Measurements from ENCODE around the gene ZNF653. TPM values are rescaled to one million over a fixed set of nuclear protein-coding genes. Genes with fewer than 3 reads are reported as not detected.

The ZNF653 gene
- total RNA-seq, 2 experiments from 2014 or later, result 14.1 to 21.5 TPM

DNA sequence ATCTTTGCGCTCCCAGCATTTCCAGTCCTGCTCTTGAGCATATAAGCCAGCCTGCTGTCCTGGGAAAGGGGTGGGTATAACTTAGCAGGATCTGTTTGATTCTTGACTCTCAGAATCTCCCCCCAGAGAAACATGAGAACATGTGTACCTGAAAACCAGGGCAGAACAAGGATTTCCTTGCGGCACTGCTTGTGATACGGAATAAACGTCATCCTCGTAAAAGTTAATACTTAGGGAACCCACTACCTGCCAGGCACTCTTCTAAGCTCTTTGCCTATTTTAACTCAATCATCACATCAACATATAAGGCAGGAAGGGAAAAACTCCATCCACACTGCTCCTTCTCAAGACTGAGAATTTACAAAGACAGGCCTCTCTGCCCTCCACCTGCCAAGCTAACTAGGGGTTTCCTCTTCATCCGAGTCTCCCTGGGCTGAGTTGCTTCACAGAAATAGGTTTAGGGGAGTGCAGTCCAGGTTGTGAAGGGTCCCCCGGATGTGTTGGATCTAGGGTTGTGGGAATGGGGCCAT, 1.1 kb downstream of the ZNF653 start:
- Histone ChIP-seq H3K4me3 (ENCODE audit: low read depth, low read length, poor library complexity, severe bottlenecking) (peak overlapping the region; percentile 82), H3K4me2 (ENCODE audit: low read length) (peak overlapping the region; percentile 90), H3K27ac (ENCODE audit: low read depth, low read length, poor library complexity, severe bottlenecking) (no peak overlapping the region), H3K36me3 (ENCODE audit: insufficient read depth, low read length) (0 out of 2 replicates have a peak, but pooled peaks cover 3% of the 10 kb centered on the region), H3K79me2 (ENCODE audit: insufficient read depth, low read depth, low read length) (peaks cover 11% of the 10 kb centered on the region; the same call in 1 of the 2 replicates), H4K20me1 (ENCODE audit: insufficient read depth, low read length) (no peaks in the 10 kb centered on the region), H3K9me3 (ENCODE audit: low read length) (no peaks in the 10 kb centered on the region), H3K9me2 (ENCODE audit: insufficient read depth, low read length) (no peaks in the 10 kb centered on the region), H2AFZ (ENCODE audit: low read length) (peak overlapping the region; percentile 33; the same call in 1 of the 2 replicates), H3K4me1 (ENCODE audit: insufficient read depth, low read length, poor library complexity, severe bottlenecking) (peaks cover 23% of the 10 kb centered on the region)
- no peak for TF ChIP-seq EZH2phosphoT487 (IDR thresholded peaks at IDR 0.05; ENCODE audit: borderline replicate concordance, low read depth, low read length)
- TF ChIP-seq, protein P1, sequence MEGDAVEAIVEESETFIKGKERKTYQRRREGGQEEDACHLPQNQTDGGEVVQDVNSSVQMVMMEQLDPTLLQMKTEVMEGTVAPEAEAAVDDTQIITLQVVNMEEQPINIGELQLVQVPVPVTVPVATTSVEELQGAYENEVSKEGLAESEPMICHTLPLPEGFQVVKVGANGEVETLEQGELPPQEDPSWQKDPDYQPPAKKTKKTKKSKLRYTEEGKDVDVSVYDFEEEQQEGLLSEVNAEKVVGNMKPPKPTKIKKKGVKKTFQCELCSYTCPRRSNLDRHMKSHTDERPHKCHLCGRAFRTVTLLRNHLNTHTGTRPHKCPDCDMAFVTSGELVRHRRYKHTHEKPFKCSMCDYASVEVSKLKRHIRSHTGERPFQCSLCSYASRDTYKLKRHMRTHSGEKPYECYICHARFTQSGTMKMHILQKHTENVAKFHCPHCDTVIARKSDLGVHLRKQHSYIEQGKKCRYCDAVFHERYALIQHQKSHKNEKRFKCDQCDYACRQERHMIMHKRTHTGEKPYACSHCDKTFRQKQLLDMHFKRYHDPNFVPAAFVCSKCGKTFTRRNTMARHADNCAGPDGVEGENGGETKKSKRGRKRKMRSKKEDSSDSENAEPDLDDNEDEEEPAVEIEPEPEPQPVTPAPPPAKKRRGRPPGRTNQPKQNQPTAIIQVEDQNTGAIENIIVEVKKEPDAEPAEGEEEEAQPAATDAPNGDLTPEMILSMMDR (conservative IDR thresholded peaks at IDR 0.05; ENCODE audit: low read length), result no peak
- intact Hi-C loops (cut with micrococcal nuclease; ENCODE audit: unreplicated experiment), result loop anchor here (1.0 kb wide), 1 partner anchor 24 kb away; no protein-coding TSS in a partner anchor
- no TSS peak for BruUV-seq (replicated peaks)
- CTCF ChIA-PET (ENCODE audit: unreplicated experiment), result no interaction called here
- POLR2A ChIA-PET, result interaction anchor here (0.6 kb wide), 1 partner anchor 9 kb away, joined by 6 read pairs; no protein-coding TSS in a partner anchor
- DNase-seq (ENCODE audit: low spot score), result no peak

DNA sequence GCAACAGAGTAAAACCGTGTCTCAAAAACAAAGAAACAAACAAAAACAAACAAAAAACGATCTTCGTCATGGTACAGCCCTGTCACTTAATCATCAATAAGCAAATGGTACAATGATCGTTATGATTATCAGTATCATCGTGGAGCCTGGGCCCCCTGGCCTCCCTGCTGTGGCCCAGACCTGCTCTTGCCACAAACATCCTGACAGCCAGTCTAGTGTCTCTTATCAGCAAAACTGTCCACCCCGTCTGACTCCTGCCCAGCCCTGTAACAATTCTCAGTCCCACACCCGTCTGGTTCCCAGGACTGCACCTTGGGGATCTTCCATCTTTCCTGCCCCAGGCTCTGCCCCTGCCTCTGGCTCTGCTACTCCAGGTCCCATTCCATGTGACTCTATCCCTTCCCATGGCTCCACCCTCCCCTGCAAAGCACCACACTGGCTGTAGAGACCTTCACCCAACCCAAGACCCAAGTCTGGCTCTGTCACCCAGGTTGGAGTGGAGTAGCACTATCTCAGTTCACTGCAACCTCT, 5.7 kb downstream of the ZNF653 start:
- Histone ChIP-seq H3K79me2 (ENCODE audit: insufficient read depth, low read depth, low read length) (peaks cover 6% of the 10 kb centered on the region; the same call in 1 of the 2 replicates), H2AFZ (ENCODE audit: low read length) (no peak overlapping the region), H3K27ac (ENCODE audit: low read depth, low read length, poor library complexity, severe bottlenecking) (no peak overlapping the region), H3K4me3 (ENCODE audit: low read depth, low read length, poor library complexity, severe bottlenecking) (no peak overlapping the region), H3K36me3 (ENCODE audit: insufficient read depth, low read length) (peaks cover 22% of the 10 kb centered on the region), H3K4me2 (ENCODE audit: low read length) (no peak overlapping the region), H3K4me1 (ENCODE audit: insufficient read depth, low read length, poor library complexity, severe bottlenecking) (peaks cover 7% of the 10 kb centered on the region), H4K20me1 (ENCODE audit: insufficient read depth, low read length) (no peaks in the 10 kb centered on the region), H3K9me3 (ENCODE audit: low read length) (no peaks in the 10 kb centered on the region), H3K9me2 (ENCODE audit: insufficient read depth, low read length) (no peaks in the 10 kb centered on the region)
- intact Hi-C loops (cut with micrococcal nuclease; ENCODE audit: unreplicated experiment), result no loop called here
- BruUV-seq (replicated peaks), result no TSS peak
- ChIA-PET POLR2A (no interaction called here), CTCF (ENCODE audit: unreplicated experiment) (no interaction called here)
- no peak for DNase-seq (ENCODE audit: low spot score)
- TF ChIP-seq, protein P1 (conservative IDR thresholded peaks at IDR 0.05; ENCODE audit: low read length), result no peak
- no peak for TF ChIP-seq EZH2phosphoT487 (IDR thresholded peaks at IDR 0.05; ENCODE audit: borderline replicate concordance, low read depth, low read length)

DNA sequence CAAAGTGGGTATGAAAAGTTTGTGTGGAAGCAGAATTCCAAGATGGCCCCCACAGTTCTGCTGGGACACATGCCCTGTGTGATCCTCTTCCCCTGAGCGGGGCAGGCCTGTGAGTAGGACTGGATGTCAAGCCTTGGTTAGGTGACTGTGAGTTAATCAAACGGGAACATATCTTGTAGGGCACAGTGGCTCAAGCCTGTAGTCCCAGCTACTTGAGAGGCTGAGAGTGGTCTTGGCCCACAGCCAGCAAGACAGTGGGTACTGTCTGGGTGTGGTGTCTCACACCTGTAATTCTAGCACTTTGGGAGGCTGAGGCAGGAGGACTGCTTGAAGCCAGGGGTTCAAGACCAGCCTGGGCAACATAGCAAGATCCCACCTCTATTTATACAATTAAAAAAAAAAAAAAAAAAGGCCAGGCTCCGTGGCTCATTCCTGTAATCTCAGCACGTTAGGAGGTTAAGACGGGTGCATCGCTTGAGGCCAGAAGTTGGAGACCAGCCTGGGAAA, 6.4 kb downstream of the ZNF653 start:
- intact Hi-C loops (cut with micrococcal nuclease; ENCODE audit: unreplicated experiment), result no loop called here
- ChIA-PET POLR2A (no interaction called here), CTCF (ENCODE audit: unreplicated experiment) (no interaction called here)
- Histone ChIP-seq H3K9me3 (ENCODE audit: low read length) (no peaks in the 10 kb centered on the region), H3K79me2 (ENCODE audit: insufficient read depth, low read depth, low read length) (peaks cover under 1% of the 10 kb centered on the region; the same call in 1 of the 2 replicates), H3K36me3 (ENCODE audit: insufficient read depth, low read length) (peaks cover 27% of the 10 kb centered on the region), H3K4me1 (ENCODE audit: insufficient read depth, low read length, poor library complexity, severe bottlenecking) (peaks cover under 1% of the 10 kb centered on the region), H4K20me1 (ENCODE audit: insufficient read depth, low read length) (no peaks in the 10 kb centered on the region), H2AFZ (ENCODE audit: low read length) (no peak overlapping the region), H3K4me2 (ENCODE audit: low read length) (no peak overlapping the region), H3K27ac (ENCODE audit: low read depth, low read length, poor library complexity, severe bottlenecking) (no peak overlapping the region), H3K9me2 (ENCODE audit: insufficient read depth, low read length) (no peaks in the 10 kb centered on the region), H3K4me3 (ENCODE audit: low read depth, low read length, poor library complexity, severe bottlenecking) (no peak overlapping the region)
- TF ChIP-seq, protein P1 (conservative IDR thresholded peaks at IDR 0.05; ENCODE audit: low read length), result no peak
- no peak for TF ChIP-seq EZH2phosphoT487 (IDR thresholded peaks at IDR 0.05; ENCODE audit: borderline replicate concordance, low read depth, low read length)
- BruUV-seq (replicated peaks), result no TSS peak
- DNase-seq (ENCODE audit: low spot score), result no peak

Measured in OCI-LY7 (cell line).